Measurements from ENCODE around the gene USP9X. TPM values are rescaled to one million over a fixed set of nuclear protein-coding genes. Genes with fewer than 3 reads are reported as not detected.

The USP9X gene
- total RNA-seq, 4 donors from 2014 or later, result 76.5 to 146 (median 122) TPM

GRCh38 chrX:41116948-41117347 lies 31.7 kb downstream of the USP9X start:
- no peak for TF ChIP-seq CTCF (IDR thresholded peaks at IDR 0.05; ENCODE audit: low read depth)

- TF ChIP-seq CTCF (IDR thresholded peaks at IDR 0.05; ENCODE audit: low read depth), result no peak
Measured at GRCh38 chrX:41118156-41118555, 32.9 kb downstream of the USP9X start.

- TF ChIP-seq CTCF (IDR thresholded peaks at IDR 0.05; ENCODE audit: low read depth), result no peak
Measured at GRCh38 chrX:41119803-41120202, 34.6 kb downstream of the USP9X start.

GRCh38 chrX:41121766-41122165 lies 36.5 kb downstream of the USP9X start:
- no peak for TF ChIP-seq CTCF (IDR thresholded peaks at IDR 0.05; ENCODE audit: low read depth)

DNA sequence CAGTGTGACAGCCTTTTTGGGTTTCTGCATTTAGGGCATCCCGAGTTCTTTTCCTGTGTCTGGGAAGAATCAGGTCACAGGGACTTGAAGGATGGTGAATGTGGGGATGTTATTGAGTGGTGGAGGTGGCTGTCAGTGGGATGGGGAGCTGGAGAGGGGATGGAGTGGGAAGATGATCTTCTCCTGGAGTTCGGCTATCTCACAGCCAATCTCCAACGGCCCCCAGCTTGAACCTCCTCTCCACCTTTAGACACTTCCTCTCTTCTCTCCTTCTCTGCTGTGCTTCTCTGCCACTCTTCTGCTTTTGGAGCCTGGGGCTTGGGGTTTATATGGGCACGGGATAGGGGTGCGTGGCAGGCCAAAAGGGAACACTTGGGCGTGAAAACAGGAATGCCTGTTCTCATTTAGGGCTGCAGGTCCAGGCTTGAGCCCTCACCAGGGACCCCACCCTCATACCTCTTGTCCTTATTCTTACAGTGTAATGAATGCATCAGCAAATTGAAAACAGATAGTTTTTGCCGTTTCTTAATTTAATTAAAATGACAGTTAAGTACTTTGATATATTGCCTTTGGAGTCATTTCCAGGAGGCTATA lies 37.5 kb downstream of the USP9X start:
- TF ChIP-seq CTCF (IDR thresholded peaks at IDR 0.05; ENCODE audit: low read depth), result no peak

- no peak for TF ChIP-seq CTCF (IDR thresholded peaks at IDR 0.05; ENCODE audit: low read depth)
Measured at GRCh38 chrX:41127477-41128192, 42.4 kb downstream of the USP9X start.

GRCh38 chrX:41128955-41129354 lies 43.7 kb downstream of the USP9X start:
- TF ChIP-seq CTCF (IDR thresholded peaks at IDR 0.05; ENCODE audit: low read depth), result no peak

Measured in subcutaneous adipose tissue (tissue), 4 donors.